Neural cell (in vitro differentiated cells): ENCODE results near the gene CCDC69. TPM values are rescaled to one million over a fixed set of nuclear protein-coding genes. Genes with fewer than 3 reads are reported as not detected.

Experiments used
- H2AFZ ChIP-seq: fragments of 200-600, 300-800 bp; sonication (generic), shearing (Covaris generic); 2 replicates; pipeline ENCODE4 v1.6.0; 2014; ENCODE audit warnings: low read depth, mild to moderate bottlenecking, antibody characterized with exemption, low read length, moderate library complexity
- H3F3A ChIP-seq: fragments of 200-600 bp; shearing (Covaris generic); 2 replicates; pipeline ENCODE4 v1.6.1; 2016; ENCODE audit warnings: mild to moderate bottlenecking, moderate library complexity, mixed read lengths, antibody characterized with exemption, low read length; ENCODE audit not compliant: insufficient read depth, poor library complexity, severe bottlenecking
- H3K27ac ChIP-seq: fragments of 200-600, 300-800 bp; sonication (generic), shearing (Covaris generic); 2 replicates; pipeline ENCODE4 v1.5.1; 2014; ENCODE audit warnings: mild to moderate bottlenecking, low read length, moderate library complexity
- H3K27me3 ChIP-seq: fragments of 300-800, 200-600 bp; sonication (generic), shearing (Covaris generic); 2 replicates; pipeline ENCODE4 v1.6.0; 2014; ENCODE audit warnings: mild to moderate bottlenecking, low read depth, low read length, moderate library complexity; ENCODE audit not compliant: insufficient read depth
- H3K36me3 ChIP-seq: fragments of 300-800, 200-600 bp; sonication (generic), shearing (Covaris generic); 2 replicates; pipeline ENCODE4 v1.5.1; 2014; ENCODE audit warnings: mild to moderate bottlenecking, antibody characterized with exemption, low read length, moderate library complexity; ENCODE audit not compliant: insufficient read depth
- H3K4me2 ChIP-seq: fragments of 300-800, 200-600 bp; sonication (generic), shearing (Covaris generic); 2 replicates; pipeline ENCODE4 v1.6.0; 2014; ENCODE audit warnings: mild to moderate bottlenecking, low read length
- H3K4me3 ChIP-seq: fragments of 300-800, 200-600 bp; sonication (generic), shearing (Covaris generic); 2 replicates; pipeline ENCODE4 v1.5.1; 2014; ENCODE audit warnings: mild to moderate bottlenecking, low read length, moderate library complexity
- H3K79me2 ChIP-seq: fragments of 200-600 bp; shearing (Covaris generic); replicated peaks from 2 replicates; pipeline ENCODE4 v1.6.0; 2014; ENCODE audit warnings: mild to moderate bottlenecking, low read length, moderate library complexity; ENCODE audit not compliant: insufficient read depth
- H3K9ac ChIP-seq: fragments of 300-800, 200-600 bp; sonication (generic), shearing (Covaris generic); 2 replicates; pipeline ENCODE4 v1.6.1; 2016; ENCODE audit warnings: mild to moderate bottlenecking, low read length, mixed read lengths
- H3K9me2 ChIP-seq: fragments of 200-600 bp; shearing (Covaris generic); 2 replicates; pipeline ENCODE4 v1.6.1; 2016; ENCODE audit warnings: mild to moderate bottlenecking, low read length, mixed read lengths; ENCODE audit not compliant: insufficient read depth
- H3K9me3 ChIP-seq: fragments of 200-600, 300-800 bp; sonication (generic), shearing (Covaris generic); 2 replicates; pipeline ENCODE4 v1.6.1; 2016; ENCODE audit warnings: mild to moderate bottlenecking, mixed run types, low read length, moderate library complexity, mixed read lengths
- H4K20me1 ChIP-seq: fragments of 200-600 bp; shearing (Covaris generic); 2 replicates; pipeline ENCODE4 v1.6.1; 2016; ENCODE audit warnings: mild to moderate bottlenecking, mixed run types; ENCODE audit not compliant: insufficient read depth
- CTCF ChIP-seq: fragments of 450-650 bp; IDR thresholded peaks from 2 replicates; pipeline ENCODE4 v1.5.1; 2014; ENCODE audit warnings: antibody characterized with exemption, mild to moderate bottlenecking, moderate library complexity; ENCODE audit not compliant: poor library complexity, severe bottlenecking
- EP300 ChIP-seq: fragments of 450-650 bp; conservative IDR thresholded peaks from 2 replicates; pipeline ENCODE4 v1.6.1; 2014; ENCODE audit warnings: antibody characterized with exemption, mild to moderate bottlenecking, moderate library complexity; ENCODE audit not compliant: poor library complexity, severe bottlenecking
- EZH2 ChIP-seq: fragments of 200-600, 300-800 bp; shearing (Covaris generic), sonication (generic); IDR thresholded peaks from 2 replicates; pipeline ENCODE4 v1.6.1; 2014; ENCODE audit warnings: antibody characterized with exemption, low read length, borderline replicate concordance, mild to moderate bottlenecking; ENCODE audit not compliant: insufficient read depth, poor library complexity, severe bottlenecking
- MXI1 ChIP-seq: fragments of 450-650 bp; conservative IDR thresholded peaks from 2 replicates; pipeline ENCODE4 v1.6.1; 2014; ENCODE audit warnings: antibody characterized with exemption, mild to moderate bottlenecking; ENCODE audit not compliant: poor library complexity, severe bottlenecking
- POLR2AphosphoS5 ChIP-seq: IDR thresholded peaks from 2 replicates; pipeline ENCODE4 v1.6.1; 2012
- RAD21 ChIP-seq: fragments of 450-650 bp; conservative IDR thresholded peaks from 2 replicates; pipeline ENCODE4 v1.6.1; 2014; ENCODE audit warnings: antibody characterized with exemption, mild to moderate bottlenecking, moderate library complexity
- REST ChIP-seq: IDR thresholded peaks from 2 replicates; pipeline ENCODE4 v1.6.1; 2012; ENCODE audit warnings: borderline replicate concordance
- SMC3 ChIP-seq: fragments of 450-650 bp; conservative IDR thresholded peaks from 2 replicates; pipeline ENCODE4 v1.6.1; 2014; ENCODE audit warnings: antibody characterized with exemption, mild to moderate bottlenecking, moderate library complexity; ENCODE audit not compliant: poor library complexity
- TAF1 ChIP-seq: IDR thresholded peaks from 2 replicates; pipeline ENCODE4 v1.6.1; 2012; ENCODE audit warnings: low read depth
- polyA plus RNA-seq: library from polyadenylated mRNA; depleted of rRNA; stranded (reverse); fragments of >200 nt; gene quantifications from 2 replicates; pipeline ENCODE4 v1.2.3, GENCODE V29; 2014

The CCDC69 gene
- polyA plus RNA-seq, 1 donor from 2014 or later: not detected

GRCh38 chr5:151154931-151155774 is 68.7 kb downstream of the CCDC69 start:
- peak overlapping the region; percentile 80 for H3K4me2 ChIP-seq
- TF ChIP-seq EP300 (no peak), REST (no peak), SMC3 (no peak), POLR2AphosphoS5 (no peak), EZH2 (no peak), RAD21 (no peak), TAF1 (no peak), CTCF (no peak), MXI1 (no peak)
- H2AFZ ChIP-seq: no peak overlapping the region
- peak overlapping the region; percentile 96 for H3K4me3 ChIP-seq
- H3K79me2 ChIP-seq: peaks cover 55% of the 10 kb centered on the region
- peaks cover 13% of the 10 kb centered on the region for H3F3A ChIP-seq
- peak overlapping the region; percentile 3 for H3K27ac ChIP-seq
- H3K27me3 ChIP-seq: no peaks in the 10 kb centered on the region
- no peaks in the 10 kb centered on the region for H3K9me2 ChIP-seq
- H3K9me3 ChIP-seq: no peaks in the 10 kb centered on the region
- no peaks in the 10 kb centered on the region for H3K36me3 ChIP-seq
- no peaks in the 10 kb centered on the region for H4K20me1 ChIP-seq
- H3K9ac ChIP-seq: peak overlapping the region; percentile 97

- Histone ChIP-seq H3K27me3 (no peaks in the 10 kb centered on the region), H3K27ac (no peak overlapping the region), H3K4me3 (no peak overlapping the region), H3K9me2 (no peaks in the 10 kb centered on the region), H3K9me3 (no peaks in the 10 kb centered on the region), H3K36me3 (no peaks in the 10 kb centered on the region), H3K4me2 (no peak overlapping the region), H4K20me1 (no peaks in the 10 kb centered on the region), H2AFZ (no peak overlapping the region), H3K9ac (no peak overlapping the region), H3F3A (peaks cover 13% of the 10 kb centered on the region), H3K79me2 (peaks cover 55% of the 10 kb centered on the region)
- no peak for TF ChIP-seq TAF1
- no peak for TF ChIP-seq REST
- TF ChIP-seq POLR2AphosphoS5: no peak
- no peak for TF ChIP-seq EZH2
- TF ChIP-seq MXI1: no peak
- TF ChIP-seq RAD21: no peak
- TF ChIP-seq EP300: no peak
- TF ChIP-seq CTCF: no peak
- TF ChIP-seq SMC3: no peak
These were observed 70.1 kb downstream of the CCDC69 start for GRCh38 chr5:151153766-151154272.
